Skin epidermis (tissue), 12 donors: ENCODE data around the gene CREB3.

ENCODE experiments used
- H3K27ac ChIP-seq, 21 experiments: fragments of 200-600 bp; sonication (generic) in 11 of 21; one replicate each; pipeline ENCODE4 v1.5.0; 2020; ENCODE audit warnings: mild to moderate bottlenecking in 3 of 21, inconsistent platforms in 2 of 21, moderate library complexity in 2 of 21
- H3K4me3 ChIP-seq, 7 experiments: fragments of 200-600 bp; sonication (generic) in 2 of 7; one replicate each; pipeline ENCODE4 v1.5.0; 2020; ENCODE audit warnings: inconsistent platforms in 2 of 7, mild to moderate bottlenecking in 2 of 7, moderate library complexity in 1 of 7

The CREB3 gene

GRCh38 chr9:35698231-35698630, 34.2 kb upstream of the CREB3 start:
- Histone ChIP-seq H3K27ac (no peak overlapping the region), H3K4me3 (no peak overlapping the region)

- H3K4me3 ChIP-seq = no peak overlapping the region
- no peak overlapping the region for H3K27ac ChIP-seq
Observed at GRCh38 chr9:35700031-35700430, 32.4 kb upstream of the CREB3 start.

- Histone ChIP-seq H3K4me3 (no peak overlapping the region), H3K27ac (no peak overlapping the region)
Observed at GRCh38 chr9:35700942-35701341, 31.5 kb upstream of the CREB3 start.

GRCh38 chr9:35702696-35703095, 29.8 kb upstream of the CREB3 start:
- Histone ChIP-seq H3K4me3 (no peak overlapping the region), H3K27ac (no peak overlapping the region)

- H3K27ac ChIP-seq = no peak overlapping the region
- H3K4me3 ChIP-seq = no peak overlapping the region
Observed at GRCh38 chr9:35703906-35704672, 28.4 kb upstream of the CREB3 start.

- peak overlapping the region in 1 of 21 experiments; percentile 12 for H3K27ac ChIP-seq
- no peak overlapping the region for H3K4me3 ChIP-seq
Observed at GRCh38 chr9:35705372-35705771, 27.1 kb upstream of the CREB3 start.

GRCh38 chr9:35705836-35706430, 26.5 kb upstream of the CREB3 start:
- H3K27ac ChIP-seq = peak overlapping the region in 1 of 21 experiments; percentile 12

GRCh38 chr9:35706951-35707350, 25.5 kb upstream of the CREB3 start:
- Histone ChIP-seq H3K27ac (no peak overlapping the region), H3K4me3 (no peak overlapping the region)

More at GRCh38 chr9:35705836-35706430, 26.5 kb upstream of the CREB3 start:
- no peak overlapping the region for H3K4me3 ChIP-seq

GRCh38 chr9:35708146-35708545, 24.3 kb upstream of the CREB3 start:
- H3K27ac ChIP-seq = no peak overlapping the region
- H3K4me3 ChIP-seq = no peak overlapping the region

- Histone ChIP-seq H3K4me3 (no peak overlapping the region), H3K27ac (peak overlapping the region in 1 of 21 experiments; percentile 4)
Observed at GRCh38 chr9:35710818-35711500, 21.5 kb upstream of the CREB3 start.

GRCh38 chr9:35711501-35712428, 20.7 kb upstream of the CREB3 start:
- peak overlapping the region in 1 of 21 experiments; percentile 4 for H3K27ac ChIP-seq
- no peak overlapping the region for H3K4me3 ChIP-seq

GRCh38 chr9:35712762-35713400, 19.6 kb upstream of the CREB3 start:
- Histone ChIP-seq H3K4me3 (no peak overlapping the region), H3K27ac (no peak overlapping the region)

- Histone ChIP-seq H3K27ac (no peak overlapping the region), H3K4me3 (no peak overlapping the region)
Observed at GRCh38 chr9:35713578-35713977, 18.9 kb upstream of the CREB3 start.

GRCh38 chr9:35714123-35714522, 18.3 kb upstream of the CREB3 start:
- H3K27ac ChIP-seq = no peak overlapping the region
- no peak overlapping the region for H3K4me3 ChIP-seq

GRCh38 chr9:35714579-35715252, 17.8 kb upstream of the CREB3 start:
- Histone ChIP-seq H3K4me3 (no peak overlapping the region), H3K27ac (no peak overlapping the region)

GRCh38 chr9:35716230-35716629, 16.2 kb upstream of the CREB3 start:
- no peak overlapping the region for H3K27ac ChIP-seq

GRCh38 chr9:35717132-35717870, 15.2 kb upstream of the CREB3 start:
- H3K27ac ChIP-seq = no peak overlapping the region
- H3K4me3 ChIP-seq = no peak overlapping the region

More at GRCh38 chr9:35716230-35716629, 16.2 kb upstream of the CREB3 start:
- no peak overlapping the region for H3K4me3 ChIP-seq
